MM.1S (cell line): ENCODE results near the gene POLG.

Source experiments
- DNase-seq: peaks from one replicate; pipeline ENCODE4 v3.0.0-alpha.2; 2015
- H2AFZ ChIP-seq: fragments of 300-600 bp; sonication (generic); 2 replicates; pipeline ENCODE4 v1.6.0; 2016; ENCODE audit warnings: antibody characterized with exemption, low read length
- H3F3A ChIP-seq: fragments of 300-600 bp; sonication (generic); 2 replicates; pipeline ENCODE4 v1.6.1; 2016; ENCODE audit warnings: mild to moderate bottlenecking, antibody characterized with exemption, low read length, moderate library complexity, mixed read lengths; ENCODE audit not compliant: insufficient read depth
- H3K27ac ChIP-seq: fragments of 300-600 bp; sonication (generic); 2 replicates; pipeline ENCODE4 v1.5.1; 2016; ENCODE audit warnings: mild to moderate bottlenecking, low read length
- H3K27me3 ChIP-seq: fragments of 300-600 bp; sonication (generic); replicated peaks from 2 replicates; pipeline ENCODE4 v1.6.0; 2016; ENCODE audit warnings: low read length; ENCODE audit not compliant: insufficient read depth
- H3K36me3 ChIP-seq: fragments of 300-600 bp; sonication (generic); replicated peaks from 2 replicates; pipeline ENCODE4 v1.6.1; 2016; ENCODE audit warnings: mild to moderate bottlenecking, low read length, mixed read lengths; ENCODE audit not compliant: insufficient read depth
- H3K4me1 ChIP-seq: fragments of 300-600 bp; sonication (generic); 2 replicates; pipeline ENCODE4 v1.6.1; 2016; ENCODE audit warnings: low read length, mixed read lengths
- H3K4me2 ChIP-seq: fragments of 300-600 bp; sonication (generic); 2 replicates; pipeline ENCODE4 v1.6.0; 2016; ENCODE audit warnings: low read depth, low read length
- H3K4me3 ChIP-seq: fragments of 300-600 bp; sonication (generic); 2 replicates; pipeline ENCODE4 v1.5.1; 2016; ENCODE audit warnings: low read length, mixed read lengths
- H3K79me2 ChIP-seq: fragments of 300-600 bp; sonication (generic); 2 replicates; pipeline ENCODE4 v1.6.1; 2016; ENCODE audit warnings: mixed run types, low read length, mixed read lengths
- H3K9ac ChIP-seq: fragments of 300-600 bp; sonication (generic); 2 replicates; pipeline ENCODE4 v1.6.1; 2016; ENCODE audit warnings: low read length, mixed read lengths
- H3K9me2 ChIP-seq: fragments of 300-600 bp; sonication (generic); replicated peaks from 2 replicates; pipeline ENCODE4 v1.6.1; 2016; ENCODE audit warnings: mild to moderate bottlenecking, low read length, mixed read lengths; ENCODE audit not compliant: insufficient read depth
- H3K9me3 ChIP-seq: fragments of 300-600 bp; sonication (generic); replicated peaks from 2 replicates; pipeline ENCODE4 v1.6.1; 2016; ENCODE audit warnings: mild to moderate bottlenecking, low read length, mixed read lengths; ENCODE audit not compliant: insufficient read depth
- H4K20me1 ChIP-seq: fragments of 300-600 bp; sonication (generic); 2 replicates; pipeline ENCODE4 v1.6.1; 2016; ENCODE audit warnings: mild to moderate bottlenecking, low read length, moderate library complexity, mixed read lengths; ENCODE audit not compliant: insufficient read depth
- EZH2 ChIP-seq: fragments of 300-600 bp; sonication (generic); optimal IDR thresholded peaks from 2 replicates; pipeline ENCODE3; 2017; ENCODE audit warnings: low read depth, mild to moderate bottlenecking, antibody characterized with exemption, low read length, mixed read lengths
- EZH2phosphoT487 ChIP-seq: fragments of 300-600 bp; sonication (generic); IDR thresholded peaks from 2 replicates; pipeline ENCODE4 v1.6.1; 2018; ENCODE audit warnings: antibody characterized with exemption, low read length
- TF ChIP-seq, protein P1 (sequence below): fragments of 300-600 bp; sonication (generic); IDR thresholded peaks from 2 replicates; pipeline ENCODE4 v1.5.1; 2016; ENCODE audit warnings: antibody characterized with exemption, low read length, mixed read lengths

POLG gene

DNA sequence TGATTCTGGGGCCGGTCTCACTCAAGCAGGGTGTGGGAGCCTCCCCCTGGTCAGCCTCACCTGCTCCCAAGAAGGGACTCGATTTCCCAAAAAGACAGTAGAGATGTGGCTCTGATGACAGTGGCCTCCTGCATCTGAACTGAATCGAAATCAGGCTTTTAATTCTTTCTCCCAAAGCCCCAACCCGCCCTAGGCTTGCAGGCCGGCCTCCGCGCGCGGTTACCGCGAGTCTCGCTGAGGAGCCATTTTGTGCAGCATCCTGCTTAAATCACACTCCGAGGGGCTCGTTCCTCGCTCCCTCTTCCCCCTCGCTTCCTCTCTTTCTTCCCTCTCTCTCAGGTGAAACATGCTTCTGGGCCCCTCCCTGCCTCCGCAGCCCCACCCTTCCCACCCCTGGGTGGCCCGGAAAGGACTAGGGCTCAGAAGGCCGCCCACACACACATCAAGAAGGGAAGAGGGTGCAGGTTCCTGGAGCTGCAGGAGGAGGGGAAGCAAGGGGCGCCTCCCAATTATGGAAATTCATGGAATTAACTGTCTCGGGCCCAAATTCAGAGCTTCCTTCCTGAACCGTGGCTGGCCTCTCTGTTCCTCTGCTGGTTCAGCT, 30.9 kb upstream of the POLG start:
- H3K4me2 ChIP-seq, result no peak overlapping the region
- peaks cover 100% of the 10 kb centered on the region for H3K27me3 ChIP-seq
- H2AFZ ChIP-seq, result no peak overlapping the region
- H3K79me2 ChIP-seq, result no peaks in the 10 kb centered on the region
- DNase-seq, result no peak
- H3K27ac ChIP-seq, result no peak overlapping the region
- H4K20me1 ChIP-seq, result no peaks in the 10 kb centered on the region
- TF ChIP-seq, protein P1, sequence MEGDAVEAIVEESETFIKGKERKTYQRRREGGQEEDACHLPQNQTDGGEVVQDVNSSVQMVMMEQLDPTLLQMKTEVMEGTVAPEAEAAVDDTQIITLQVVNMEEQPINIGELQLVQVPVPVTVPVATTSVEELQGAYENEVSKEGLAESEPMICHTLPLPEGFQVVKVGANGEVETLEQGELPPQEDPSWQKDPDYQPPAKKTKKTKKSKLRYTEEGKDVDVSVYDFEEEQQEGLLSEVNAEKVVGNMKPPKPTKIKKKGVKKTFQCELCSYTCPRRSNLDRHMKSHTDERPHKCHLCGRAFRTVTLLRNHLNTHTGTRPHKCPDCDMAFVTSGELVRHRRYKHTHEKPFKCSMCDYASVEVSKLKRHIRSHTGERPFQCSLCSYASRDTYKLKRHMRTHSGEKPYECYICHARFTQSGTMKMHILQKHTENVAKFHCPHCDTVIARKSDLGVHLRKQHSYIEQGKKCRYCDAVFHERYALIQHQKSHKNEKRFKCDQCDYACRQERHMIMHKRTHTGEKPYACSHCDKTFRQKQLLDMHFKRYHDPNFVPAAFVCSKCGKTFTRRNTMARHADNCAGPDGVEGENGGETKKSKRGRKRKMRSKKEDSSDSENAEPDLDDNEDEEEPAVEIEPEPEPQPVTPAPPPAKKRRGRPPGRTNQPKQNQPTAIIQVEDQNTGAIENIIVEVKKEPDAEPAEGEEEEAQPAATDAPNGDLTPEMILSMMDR, result no peak
- no peak for TF ChIP-seq EZH2phosphoT487
- no peak for TF ChIP-seq EZH2
- H3K9me2 ChIP-seq, result no peaks in the 10 kb centered on the region
- H3K4me3 ChIP-seq, result no peak overlapping the region
- no peaks in the 10 kb centered on the region for H3K36me3 ChIP-seq
- H3K9me3 ChIP-seq, result no peaks in the 10 kb centered on the region
- no peaks in the 10 kb centered on the region for H3F3A ChIP-seq
- no peak overlapping the region for H3K9ac ChIP-seq
- no peaks in the 10 kb centered on the region for H3K4me1 ChIP-seq

DNA sequence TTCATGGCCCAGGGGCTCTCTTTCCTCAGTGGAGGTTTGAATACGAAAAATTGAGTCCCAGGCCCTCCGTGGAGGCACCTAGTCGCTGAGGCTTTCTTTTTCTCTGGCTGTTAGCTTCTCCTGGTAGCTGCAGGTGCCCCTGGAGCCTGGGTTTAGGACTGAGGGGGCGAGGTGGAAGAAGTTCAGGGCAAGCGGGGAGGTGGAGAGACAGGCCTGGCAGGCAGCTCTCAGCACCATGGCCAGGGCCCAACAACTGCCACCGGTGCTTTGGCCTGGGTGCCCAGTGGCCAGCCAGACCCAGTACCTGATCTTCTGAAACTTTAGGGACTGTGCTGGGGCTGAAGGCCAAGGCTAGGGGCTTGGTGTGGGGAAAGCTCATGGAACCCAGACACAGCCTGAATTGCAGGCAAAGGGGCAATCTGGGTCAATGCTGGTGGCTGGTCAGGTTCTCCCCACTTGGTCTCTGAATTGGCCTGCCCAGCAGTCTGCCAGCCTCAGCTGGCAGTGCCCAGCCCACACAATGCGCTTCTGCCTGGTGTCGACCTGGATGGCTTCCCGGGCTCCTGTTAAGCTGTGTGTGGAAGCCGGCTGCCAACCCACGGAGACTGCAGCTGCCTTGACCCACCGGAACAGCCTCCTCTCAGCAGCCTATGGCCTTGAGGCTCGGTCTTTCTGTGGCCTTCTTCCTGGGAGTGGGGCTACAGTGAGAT, 30.3 kb upstream of the POLG start:
- Histone ChIP-seq H3K27ac (no peak overlapping the region), H3F3A (no peaks in the 10 kb centered on the region), H3K27me3 (peaks cover 100% of the 10 kb centered on the region), H4K20me1 (no peaks in the 10 kb centered on the region), H3K4me1 (no peaks in the 10 kb centered on the region), H3K9ac (no peak overlapping the region), H3K9me3 (no peaks in the 10 kb centered on the region), H3K36me3 (no peaks in the 10 kb centered on the region), H3K4me3 (no peak overlapping the region), H3K9me2 (no peaks in the 10 kb centered on the region), H2AFZ (no peak overlapping the region), H3K4me2 (no peak overlapping the region), H3K79me2 (no peaks in the 10 kb centered on the region)
- DNase-seq, result no peak
- no peak for TF ChIP-seq EZH2phosphoT487
- TF ChIP-seq, protein P1, result no peak

DNA sequence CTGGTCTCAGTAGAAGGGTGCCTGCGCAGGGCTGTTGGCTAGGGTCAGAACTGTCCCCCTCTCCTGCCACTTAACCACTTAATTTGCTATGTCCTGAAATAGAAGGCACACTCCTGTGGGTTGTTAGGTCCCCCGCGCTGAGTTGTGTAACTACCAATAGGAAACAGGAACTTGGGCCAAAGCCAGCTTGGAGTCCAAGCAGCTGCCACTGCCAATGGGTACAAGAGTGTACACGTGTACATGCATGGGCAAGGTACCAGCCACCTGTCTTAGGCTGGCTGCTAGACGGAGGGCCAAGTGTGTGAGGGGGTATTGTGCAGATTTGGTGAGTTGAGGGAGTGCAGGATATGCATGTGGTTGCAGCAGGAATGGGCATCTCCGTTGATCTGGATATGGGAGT, 29.7 kb upstream of the POLG start:
- no peak overlapping the region for H3K27ac ChIP-seq
- H3K4me3 ChIP-seq, result no peak overlapping the region
- DNase-seq, result no peak

More for the DNA sequence above, 29.7 kb upstream of the POLG start:
- no peaks in the 10 kb centered on the region for H3K79me2 ChIP-seq
- no peaks in the 10 kb centered on the region for H3F3A ChIP-seq
- no peak for TF ChIP-seq EZH2
- TF ChIP-seq, protein P1, result no peak
- no peak for TF ChIP-seq EZH2phosphoT487
- no peaks in the 10 kb centered on the region for H4K20me1 ChIP-seq
- peaks cover 100% of the 10 kb centered on the region for H3K27me3 ChIP-seq
- no peaks in the 10 kb centered on the region for H3K9me2 ChIP-seq
- H3K4me1 ChIP-seq, result no peaks in the 10 kb centered on the region; the same call in 1 of the 2 replicates
- H3K4me2 ChIP-seq, result no peak overlapping the region
- H2AFZ ChIP-seq, result no peak overlapping the region
- H3K9me3 ChIP-seq, result no peaks in the 10 kb centered on the region
- no peaks in the 10 kb centered on the region for H3K36me3 ChIP-seq
- H3K9ac ChIP-seq, result no peak overlapping the region
